PC-3 (cell line): ENCODE data around the gene ATP10A. TPM values are rescaled to one million over a fixed set of nuclear protein-coding genes. Genes with fewer than 3 reads are reported as not detected.
A peak's percentile ranks its signal among the peaks of the same experiment; 100 is the strongest.

Experiments used
- ATAC-seq: fragments of 200-7000 bp; cut with Tn5 transposase; 2 replicates; pipeline ENCODE4 v1.9.1; 2020; ENCODE audit warnings: mild to moderate bottlenecking, moderate library complexity
- BruUV-seq: library from RNA; stranded (reverse); fragments of 400-500 nt; replicated peaks from 2 replicates; lab custom pipeline; 2021; lab: Mats Ljungman, UMichigan
- CTCF ChIA-PET: fragments of 300-600 bp; sonication (Branson Sonifier 250); formaldehyde crosslinking; loops from one replicate; lab custom pipeline; 2022; ENCODE audit warnings: antibody characterized with exemption; lab: Charles Lee
- POLR2A ChIA-PET: fragments of 300-600 bp; sonication (Branson Sonifier 250); formaldehyde crosslinking; loops from one replicate; lab custom pipeline; 2022; ENCODE audit warnings: antibody characterized with exemption; ENCODE audit not compliant: unreplicated experiment; lab: Charles Lee
- DNase-seq: peaks from one replicate; pipeline ENCODE4 v3.0.0-alpha.2; 2015
- H2AFZ ChIP-seq: fragments of 300-600 bp; sonication (generic); 2 replicates; pipeline ENCODE4 v1.6.0; 2016; ENCODE audit warnings: antibody characterized with exemption, low read length
- H3F3A ChIP-seq: fragments of 300-600 bp; sonication (generic); one replicate; pipeline ENCODE4 v1.6.0; 2017; ENCODE audit warnings: antibody characterized with exemption, low read length, control low read depth, mild to moderate bottlenecking; ENCODE audit not compliant: unreplicated experiment
- H3K27ac ChIP-seq: fragments of 300-600 bp; sonication (generic); 2 replicates; pipeline ENCODE4 v1.5.1; 2016; ENCODE audit warnings: mild to moderate bottlenecking, low read length
- H3K27me3 ChIP-seq: fragments of 300-600 bp; sonication (generic); 2 replicates; pipeline ENCODE4 v1.6.1; 2016; ENCODE audit warnings: low read length, mixed read lengths
- H3K36me3 ChIP-seq: fragments of 300-600 bp; sonication (generic); 2 replicates; pipeline ENCODE4 v1.6.1; 2016; ENCODE audit warnings: low read depth, mixed run types, low read length, mixed read lengths
- H3K4me1 ChIP-seq: fragments of 300-600 bp; sonication (generic); 2 replicates; pipeline ENCODE4 v1.5.1; 2016; ENCODE audit warnings: low read length; ENCODE audit not compliant: insufficient read depth
- H3K4me2 ChIP-seq: fragments of 300-600 bp; sonication (generic); 2 replicates; pipeline ENCODE4 v1.6.0; 2016; ENCODE audit warnings: low read length
- H3K4me3 ChIP-seq: fragments of 300-600 bp; sonication (generic); 2 replicates; pipeline ENCODE4 v1.5.1; 2016; ENCODE audit warnings: mild to moderate bottlenecking, low read length, mixed read lengths
- H3K79me2 ChIP-seq: fragments of 300-600 bp; sonication (generic); 2 replicates; pipeline ENCODE4 v1.6.1; 2017; ENCODE audit warnings: low read length, mixed read lengths
- H3K9ac ChIP-seq: fragments of 300-600 bp; sonication (generic); 2 replicates; pipeline ENCODE4 v1.6.0; 2016; ENCODE audit warnings: mild to moderate bottlenecking, low read length
- H3K9me2 ChIP-seq: fragments of 300-600 bp; sonication (generic); replicated peaks from 2 replicates; pipeline ENCODE4 v1.6.1; 2016; ENCODE audit warnings: mixed run types, low read length, mixed read lengths
- H3K9me3 ChIP-seq: fragments of 300-600 bp; sonication (generic); 2 replicates; pipeline ENCODE4 v1.6.1; 2016; ENCODE audit warnings: low read length, mixed read lengths
- H4K20me1 ChIP-seq: fragments of 300-600 bp; sonication (generic); 2 replicates; pipeline ENCODE4 v1.6.1; 2016; ENCODE audit warnings: low read length, mixed read lengths
- CTCF ChIP-seq: fragments of 300-600 bp; sonication (generic); conservative IDR thresholded peaks from 2 replicates; pipeline ENCODE4 v1.5.1; 2017; ENCODE audit warnings: antibody characterized with exemption, low read depth, mild to moderate bottlenecking, low read length
- EZH2 ChIP-seq: fragments of 300-600 bp; sonication (generic); IDR thresholded peaks from one replicate; pipeline ENCODE4 v1.6.1; 2017; ENCODE audit warnings: antibody characterized with exemption, mild to moderate bottlenecking, low read length; ENCODE audit not compliant: unreplicated experiment
- EZH2phosphoT487 ChIP-seq: fragments of 300-600 bp; sonication (generic); IDR thresholded peaks from 2 replicates; pipeline ENCODE4 v1.6.1; 2018; ENCODE audit warnings: mild to moderate bottlenecking, antibody characterized with exemption, low read length, borderline replicate concordance
- intact Hi-C: fragments of 100-400 bp; cut with micrococcal nuclease; formaldehyde crosslinking; loops from 2 replicates; pipeline ENCODE4 v1.9.0; 2023
- total RNA-seq: library from RNA; depleted of rRNA; stranded (reverse); fragments of >200 nt; gene quantifications from 2 replicates; pipeline ENCODE4 v1.2.3, GENCODE V29; 2014

Gene ATP10A
- total RNA-seq, 1 experiment from 2014 or later: 2.6 TPM

DNA sequence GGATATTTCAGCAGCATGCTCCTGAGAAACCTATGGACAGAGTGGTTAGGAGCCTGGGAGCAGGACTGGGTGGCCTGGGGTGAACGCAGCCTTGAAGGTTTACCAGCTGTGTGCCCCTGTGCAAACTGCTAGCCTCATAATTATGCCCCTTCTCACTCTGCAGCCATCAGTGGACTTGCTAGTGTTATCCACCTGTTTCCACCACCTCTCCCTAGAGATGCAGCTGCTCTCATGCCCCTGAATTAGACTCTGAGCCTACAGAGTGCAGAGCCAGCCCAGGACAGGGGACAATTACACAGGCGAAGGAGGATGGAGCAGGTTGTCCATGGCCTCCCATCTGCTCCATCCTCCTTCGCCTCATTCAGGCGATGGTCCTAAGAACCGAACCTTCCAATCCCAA lies 175.9 kb downstream of the ATP10A start:
- no peaks in the 10 kb centered on the region for H4K20me1 ChIP-seq
- H3K9me3 ChIP-seq: 0 out of 2 replicates have a peak, but pooled peaks cover 3% of the 10 kb centered on the region
- H3K27ac ChIP-seq: no peak overlapping the region
- intact Hi-C loops: no loop called here
- ChIA-PET CTCF (no interaction called here), POLR2A (no interaction called here)
- H3K9ac ChIP-seq: no peak overlapping the region
- TF ChIP-seq EZH2 (no peak), EZH2phosphoT487 (no peak), CTCF (no peak)
- no peak for DNase-seq
- H3K79me2 ChIP-seq: no peaks in the 10 kb centered on the region
- H3K9me2 ChIP-seq: no peaks in the 10 kb centered on the region
- no peaks in the 10 kb centered on the region for H3K36me3 ChIP-seq
- no peak for ATAC-seq
- no peaks in the 10 kb centered on the region for H3K27me3 ChIP-seq
- peaks cover 6% of the 10 kb centered on the region; the same call in 1 of the 2 replicates for H3K4me1 ChIP-seq
- no peak overlapping the region for H3K4me3 ChIP-seq
- H3F3A ChIP-seq: no peaks in the 10 kb centered on the region
- no peak overlapping the region for H2AFZ ChIP-seq
- no peak overlapping the region for H3K4me2 ChIP-seq
- BruUV-seq: no TSS peak

- H3K9me2 ChIP-seq: no peaks in the 10 kb centered on the region
- BruUV-seq: no TSS peak
- H3K4me2 ChIP-seq: no peak overlapping the region
- H3K4me1 ChIP-seq: peaks cover 6% of the 10 kb centered on the region; the same call in 1 of the 2 replicates
- ATAC-seq: no peak
- H3F3A ChIP-seq: no peaks in the 10 kb centered on the region
- H3K36me3 ChIP-seq: no peaks in the 10 kb centered on the region
- H3K79me2 ChIP-seq: no peaks in the 10 kb centered on the region
- 0 out of 2 replicates have a peak, but pooled peaks cover 3% of the 10 kb centered on the region for H3K9me3 ChIP-seq
- no peak overlapping the region for H3K4me3 ChIP-seq
- DNase-seq: no peak
- H3K27me3 ChIP-seq: no peaks in the 10 kb centered on the region
- CTCF ChIA-PET: no interaction called here
- intact Hi-C loops: no loop called here
- no peak overlapping the region for H3K27ac ChIP-seq
- H3K9ac ChIP-seq: no peak overlapping the region
- no peak overlapping the region for H2AFZ ChIP-seq
- POLR2A ChIA-PET: no interaction called here
- no peaks in the 10 kb centered on the region for H4K20me1 ChIP-seq
- no peak for TF ChIP-seq EZH2
- no peak for TF ChIP-seq CTCF
- TF ChIP-seq EZH2phosphoT487: no peak
Measured at GRCh38 chr15:25686780-25687179, 176.3 kb downstream of the ATP10A start.

- CTCF ChIA-PET: no interaction called here
- Histone ChIP-seq H3F3A (no peaks in the 10 kb centered on the region), H3K79me2 (no peaks in the 10 kb centered on the region), H3K4me2 (no peak overlapping the region), H3K27ac (no peak overlapping the region), H2AFZ (no peak overlapping the region), H3K9me2 (no peaks in the 10 kb centered on the region), H3K27me3 (no peaks in the 10 kb centered on the region), H3K9ac (no peak overlapping the region), H3K4me3 (no peak overlapping the region), H3K9me3 (0 out of 2 replicates have a peak, but pooled peaks cover 3% of the 10 kb centered on the region), H4K20me1 (no peaks in the 10 kb centered on the region), H3K36me3 (no peaks in the 10 kb centered on the region), H3K4me1 (no peaks in the 10 kb centered on the region; the same call in 1 of the 2 replicates)
- intact Hi-C loops: no loop called here
- ATAC-seq: peak; percentile 46; the same call in 1 of the 2 replicates
- POLR2A ChIA-PET: no interaction called here
- peak; percentile 63 for DNase-seq
- TF ChIP-seq EZH2 (no peak), CTCF (no peak), EZH2phosphoT487 (no peak)
- no TSS peak for BruUV-seq
Measured at GRCh38 chr15:25684521-25685431, 178.4 kb downstream of the ATP10A start.
